Bronchial epithelial cell (primary cell): Measurements from ENCODE around the gene ZFYVE1. TPM values are rescaled to one million over a fixed set of nuclear protein-coding genes. Genes with fewer than 3 reads are reported as not detected.

Source experiments
- DNase-seq: peaks from one replicate; pipeline ENCODE4 v3.0.0-alpha.2; 2010; ENCODE audit warnings: low read depth
- FAIRE-seq: peaks from 2 replicates; lab custom pipeline; 2011; peaks lifted over from hg19 to GRCh38; lab: Jason Lieb, UNC
- H3K27me3 ChIP-seq: 2 replicates; pipeline ENCODE4 v1.5.1; 2011; ENCODE audit warnings: low read length; ENCODE audit not compliant: control insufficient read depth, insufficient read depth
- H3K36me3 ChIP-seq: 2 replicates; pipeline ENCODE4 v1.5.1; 2011; ENCODE audit warnings: low read length; ENCODE audit not compliant: control insufficient read depth, insufficient read depth
- H3K4me3 ChIP-seq: 2 replicates; pipeline ENCODE4 v1.5.1; 2011; ENCODE audit warnings: mild to moderate bottlenecking, low read depth, low read length, control low read depth
- total RNA-seq: library from RNA; depleted of rRNA; stranded (reverse); fragments of >200 nt; gene quantifications from 2 replicates; pipeline ENCODE4 v1.2.1, GENCODE V29; 2014
- TF ChIP-seq, protein P1 (sequence below): IDR thresholded peaks from 2 replicates; pipeline ENCODE4 v1.5.1; 2011; ENCODE audit warnings: mild to moderate bottlenecking, moderate library complexity, low read length, control low read depth, inconsistent platforms; ENCODE audit not compliant: insufficient read depth, severe bottlenecking

ZFYVE1 gene
- total RNA-seq, 1 donor from 2014 or later, result 11.3 TPM

DNA sequence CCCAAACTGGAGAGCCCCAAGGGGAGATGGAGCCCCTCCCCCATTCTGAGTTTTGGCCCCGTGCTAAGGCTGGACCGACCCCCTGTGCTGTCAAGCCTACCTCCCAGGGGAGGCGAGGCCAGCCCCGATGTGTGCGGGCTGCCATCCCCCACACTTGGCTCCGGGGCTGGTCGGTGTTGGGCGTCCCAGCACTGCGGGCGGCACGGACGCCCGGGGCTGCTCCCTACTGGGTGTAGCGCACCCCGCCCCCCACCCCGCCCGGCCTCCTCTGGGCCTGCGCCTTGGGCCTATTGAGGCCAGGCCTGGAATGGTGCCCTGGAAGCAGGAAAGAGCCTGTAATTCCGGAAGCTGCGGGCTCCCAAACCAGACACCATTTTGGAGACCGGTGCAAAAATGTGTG lies 98.0 kb downstream of the ZFYVE1 start:
- no peaks in the 10 kb centered on the region for H3K36me3 ChIP-seq
- no peak overlapping the region for H3K4me3 ChIP-seq
- H3K27me3 ChIP-seq, result no peaks in the 10 kb centered on the region
- DNase-seq (no peak), FAIRE-seq (no peak)
- TF ChIP-seq, protein P1, sequence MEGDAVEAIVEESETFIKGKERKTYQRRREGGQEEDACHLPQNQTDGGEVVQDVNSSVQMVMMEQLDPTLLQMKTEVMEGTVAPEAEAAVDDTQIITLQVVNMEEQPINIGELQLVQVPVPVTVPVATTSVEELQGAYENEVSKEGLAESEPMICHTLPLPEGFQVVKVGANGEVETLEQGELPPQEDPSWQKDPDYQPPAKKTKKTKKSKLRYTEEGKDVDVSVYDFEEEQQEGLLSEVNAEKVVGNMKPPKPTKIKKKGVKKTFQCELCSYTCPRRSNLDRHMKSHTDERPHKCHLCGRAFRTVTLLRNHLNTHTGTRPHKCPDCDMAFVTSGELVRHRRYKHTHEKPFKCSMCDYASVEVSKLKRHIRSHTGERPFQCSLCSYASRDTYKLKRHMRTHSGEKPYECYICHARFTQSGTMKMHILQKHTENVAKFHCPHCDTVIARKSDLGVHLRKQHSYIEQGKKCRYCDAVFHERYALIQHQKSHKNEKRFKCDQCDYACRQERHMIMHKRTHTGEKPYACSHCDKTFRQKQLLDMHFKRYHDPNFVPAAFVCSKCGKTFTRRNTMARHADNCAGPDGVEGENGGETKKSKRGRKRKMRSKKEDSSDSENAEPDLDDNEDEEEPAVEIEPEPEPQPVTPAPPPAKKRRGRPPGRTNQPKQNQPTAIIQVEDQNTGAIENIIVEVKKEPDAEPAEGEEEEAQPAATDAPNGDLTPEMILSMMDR, result no peak

GRCh38 chr14:72926292-72927028 lies 100.4 kb downstream of the ZFYVE1 start, which contains the start of gene DCAF4:
Gene DCAF4 (plus strand): TSS chr14:72926464. CDS start chr14:72937979, 11,515 bp downstream.
- Histone ChIP-seq H3K4me3 (peak within 1 kb of the TSS; percentile 72), H3K36me3 (no peaks in the 10 kb centered on the region), H3K27me3 (no peaks in the 10 kb centered on the region)
- DNase-seq, result peak; percentile 97
- TF ChIP-seq, protein P1, result no peak
- FAIRE-seq, result peak; percentile 80

DNA sequence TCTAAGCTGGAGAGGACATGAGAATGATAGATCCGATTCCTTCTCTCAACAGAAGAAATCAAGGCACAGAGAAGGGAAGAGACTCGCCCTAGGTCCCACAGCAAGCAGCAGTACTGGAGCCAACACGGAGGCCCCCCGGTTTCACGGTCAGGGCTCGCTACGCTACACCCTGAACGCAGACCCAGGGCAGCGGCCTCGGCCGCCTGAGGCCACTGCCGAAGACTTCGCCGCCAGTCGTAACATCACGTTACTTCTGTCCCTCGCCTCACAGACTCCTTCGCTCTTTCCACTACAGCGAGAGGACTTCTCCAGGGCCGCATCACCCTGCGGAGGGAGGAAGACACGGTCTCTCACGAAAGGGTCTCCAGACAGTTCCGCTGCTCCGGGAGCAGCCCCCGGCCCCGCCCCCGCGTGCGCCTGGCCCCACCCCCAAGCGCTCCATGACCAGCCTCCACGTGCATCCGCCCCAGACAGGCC lies 101.1 kb downstream of the ZFYVE1 start:
- FAIRE-seq, result no peak
- Histone ChIP-seq H3K4me3 (peak overlapping the region; percentile 72), H3K27me3 (no peaks in the 10 kb centered on the region), H3K36me3 (no peaks in the 10 kb centered on the region)
- no peak for DNase-seq
- TF ChIP-seq, protein P1, result no peak

GRCh38 chr14:72925171-72925759 lies 101.6 kb downstream of the ZFYVE1 start:
- no peak for FAIRE-seq
- no peak for DNase-seq
- Histone ChIP-seq H3K4me3 (peak overlapping the region; percentile 72), H3K27me3 (no peaks in the 10 kb centered on the region), H3K36me3 (no peaks in the 10 kb centered on the region)
- TF ChIP-seq, protein P1, result no peak

DNA sequence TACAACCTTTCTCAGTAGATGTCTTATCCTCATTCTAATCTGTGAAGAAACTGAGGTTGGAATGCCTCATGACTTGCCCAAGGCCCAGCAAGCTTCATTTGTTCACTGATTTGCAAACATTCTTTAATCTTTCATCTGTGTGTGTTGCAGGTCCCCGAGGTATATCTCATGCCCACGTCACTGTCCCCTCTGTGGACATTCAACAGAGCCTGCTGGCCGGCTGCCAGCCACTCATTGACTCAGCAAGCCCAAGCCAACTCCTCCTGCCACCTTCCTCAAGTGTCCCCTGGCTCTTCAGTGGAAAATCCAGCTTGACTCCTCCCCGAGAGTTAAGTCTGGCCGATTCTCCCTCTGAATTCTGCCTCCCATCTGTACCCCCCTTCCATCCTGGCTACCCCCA lies 102.6 kb downstream of the ZFYVE1 start:
- no peaks in the 10 kb centered on the region for H3K36me3 ChIP-seq
- H3K4me3 ChIP-seq, result no peak overlapping the region
- TF ChIP-seq, protein P1, result no peak
- DNase-seq (no peak), FAIRE-seq (no peak)
- peaks cover 1% of the 10 kb centered on the region for H3K27me3 ChIP-seq
